Measurements from ENCODE around the gene FHL2.

FHL2 gene

GRCh38 chr2:105397953-105398335, 907 bp downstream of the FHL2 start:
- peaks cover 12% of the 10 kb centered on the region for H3K79me1 ChIP-seq (replicated peaks; ENCODE audit: low read length, poor library complexity, severe bottlenecking)
- H2AK5ac ChIP-seq (ENCODE audit: low read length, severe bottlenecking), result no peak overlapping the region
- no peak overlapping the region for H4K8ac ChIP-seq (ENCODE audit: low read length)
- peak overlapping the region; percentile 98 for H3K9ac ChIP-seq (ENCODE audit: low read length)
- H3K4me3 ChIP-seq (ENCODE audit: insufficient read depth in 1 of 2, low read depth in 1 of 2, low read length in 2 of 2), result peak overlapping the region; percentile 31 to 88
- H3K36me3 ChIP-seq (ENCODE audit: control insufficient read depth in 1 of 2, insufficient read depth in 2 of 2, low read depth in 1 of 2, low read length in 2 of 2), result peaks cover 19 to 32% of the 10 kb centered on the region in 2 experiments
- peak overlapping the region; percentile 100 for H2BK120ac ChIP-seq (ENCODE audit: low read depth, low read length)
- peaks cover 23% of the 10 kb centered on the region for H3K4me1 ChIP-seq (ENCODE audit: control insufficient read depth, insufficient read depth, low read depth, low read length)
- H2AFZ ChIP-seq (ENCODE audit: low read depth, low read length), result no peak overlapping the region
- no peak overlapping the region for H3K4ac ChIP-seq (ENCODE audit: low read depth in 1 of 2, low read length in 2 of 2)
- 0% methylated on average over 1 of the region's 6 CpGs for WGBS
- no peaks in the 10 kb centered on the region for H3K9me3 ChIP-seq (ENCODE audit: control insufficient read depth, low read length)
- H4K91ac ChIP-seq (ENCODE audit: low read length), result no peak overlapping the region
- H2BK15ac ChIP-seq (ENCODE audit: low read depth, poor library complexity, severe bottlenecking), result no peak overlapping the region
- peak overlapping the region; percentile 32 for H3K4me2 ChIP-seq (ENCODE audit: low read length, poor library complexity, severe bottlenecking)
- H3K23ac ChIP-seq (ENCODE audit: low read length in 2 of 2), result no peak overlapping the region
- peak overlapping the region in 1 of 2 experiments; percentile 78 for H3K18ac ChIP-seq (ENCODE audit: low read depth in 1 of 2, low read length in 2 of 2)
- no peaks in the 10 kb centered on the region for H3K27me3 ChIP-seq (ENCODE audit: control insufficient read depth in 1 of 2, insufficient read depth in 1 of 2, low read length in 2 of 2)
- H2BK12ac ChIP-seq (ENCODE audit: low read length in 2 of 2), result no peak overlapping the region
- no peak overlapping the region for H3K14ac ChIP-seq (ENCODE audit: low read length in 2 of 2)
- H2BK5ac ChIP-seq (ENCODE audit: low read depth, low read length, poor library complexity, severe bottlenecking), result no peak overlapping the region
- no peak for DNase-seq
- peak overlapping the region; percentile 100 for H3K27ac ChIP-seq (ENCODE audit: low read length, poor library complexity, severe bottlenecking)

- peak overlapping the region; percentile 49 for H2AK5ac ChIP-seq (ENCODE audit: low read length, severe bottlenecking)
- peak overlapping the region; percentile 43 to 88 for H3K4me3 ChIP-seq (ENCODE audit: insufficient read depth in 1 of 2, low read depth in 1 of 2, low read length in 2 of 2)
- H3K18ac ChIP-seq (ENCODE audit: low read depth in 1 of 2, low read length in 2 of 2), result peak overlapping the region; percentile 13 to 71
- peaks cover 24% of the 10 kb centered on the region for H3K4me1 ChIP-seq (ENCODE audit: control insufficient read depth, insufficient read depth, low read depth, low read length)
- peak overlapping the region; percentile 55 for H3K4me2 ChIP-seq (ENCODE audit: low read length, poor library complexity, severe bottlenecking)
- peaks cover 12% of the 10 kb centered on the region for H3K79me1 ChIP-seq (replicated peaks; ENCODE audit: low read length, poor library complexity, severe bottlenecking)
- DNase-seq, result no peak
- no peaks in the 10 kb centered on the region for H3K27me3 ChIP-seq (ENCODE audit: control insufficient read depth in 1 of 2, insufficient read depth in 1 of 2, low read length in 2 of 2)
- H2BK120ac ChIP-seq (ENCODE audit: low read depth, low read length), result peak overlapping the region; percentile 50
- peak overlapping the region in 1 of 2 experiments; percentile 2 for H3K14ac ChIP-seq (ENCODE audit: low read length in 2 of 2)
- H3K4ac ChIP-seq (ENCODE audit: low read depth in 1 of 2, low read length in 2 of 2), result peak overlapping the region; percentile 66 to 93
- WGBS, result 69% methylated on average over 9 of the region's 13 CpGs
- peak overlapping the region; percentile 67 for H4K91ac ChIP-seq (ENCODE audit: low read length)
- H3K9ac ChIP-seq (ENCODE audit: low read length), result peak overlapping the region; percentile 98
- peak overlapping the region; percentile 31 for H2BK5ac ChIP-seq (ENCODE audit: low read depth, low read length, poor library complexity, severe bottlenecking)
- H3K36me3 ChIP-seq (ENCODE audit: control insufficient read depth in 1 of 2, insufficient read depth in 2 of 2, low read depth in 1 of 2, low read length in 2 of 2), result peaks cover 23 to 32% of the 10 kb centered on the region in 2 experiments
- H3K27ac ChIP-seq (ENCODE audit: low read length, poor library complexity, severe bottlenecking), result peak overlapping the region; percentile 96
- H3K9me3 ChIP-seq (ENCODE audit: control insufficient read depth, low read length), result no peaks in the 10 kb centered on the region
- no peak overlapping the region for H2AFZ ChIP-seq (ENCODE audit: low read depth, low read length)
- H2BK12ac ChIP-seq (ENCODE audit: low read length in 2 of 2), result peak overlapping the region in 1 of 2 experiments; percentile 16
- peak overlapping the region; percentile 66 for H4K8ac ChIP-seq (ENCODE audit: low read length)
- no peak overlapping the region for H3K23ac ChIP-seq (ENCODE audit: low read length in 2 of 2)
- no peak overlapping the region for H2BK15ac ChIP-seq (ENCODE audit: low read depth, poor library complexity, severe bottlenecking)
These were observed 1.7 kb downstream of the FHL2 start for GRCh38 chr2:105397025-105397722.

GRCh38 chr2:105396254-105397024, 2.4 kb downstream of the FHL2 start:
- H2BK15ac ChIP-seq (ENCODE audit: low read depth, poor library complexity, severe bottlenecking), result no peak overlapping the region
- no peak overlapping the region for H2BK120ac ChIP-seq (ENCODE audit: low read depth, low read length)
- H3K4ac ChIP-seq (ENCODE audit: low read depth in 1 of 2, low read length in 2 of 2), result peak overlapping the region in 1 of 2 experiments; percentile 40
- H3K4me1 ChIP-seq (ENCODE audit: control insufficient read depth, insufficient read depth, low read depth, low read length), result peaks cover 27% of the 10 kb centered on the region
- peak overlapping the region; percentile 78 to 81 for H3K18ac ChIP-seq (ENCODE audit: low read depth in 1 of 2, low read length in 2 of 2)
- 52% methylated on average over 12 of the region's 12 CpGs for WGBS
- H3K79me1 ChIP-seq (replicated peaks; ENCODE audit: low read length, poor library complexity, severe bottlenecking), result peaks cover 12% of the 10 kb centered on the region
- H2AK5ac ChIP-seq (ENCODE audit: low read length, severe bottlenecking), result peak overlapping the region; percentile 53
- no peak overlapping the region for H2BK12ac ChIP-seq (ENCODE audit: low read length in 2 of 2)
- peak overlapping the region; percentile 98 for H3K9ac ChIP-seq (ENCODE audit: low read length)
- H2BK5ac ChIP-seq (ENCODE audit: low read depth, low read length, poor library complexity, severe bottlenecking), result peak overlapping the region; percentile 39
- DNase-seq, result peak; percentile 95
- peak overlapping the region; percentile 96 for H3K27ac ChIP-seq (ENCODE audit: low read length, poor library complexity, severe bottlenecking)
- peak overlapping the region; percentile 42 for H4K8ac ChIP-seq (ENCODE audit: low read length)
- no peak overlapping the region for H3K14ac ChIP-seq (ENCODE audit: low read length in 2 of 2)
- H3K36me3 ChIP-seq (ENCODE audit: control insufficient read depth in 1 of 2, insufficient read depth in 2 of 2, low read depth in 1 of 2, low read length in 2 of 2), result peaks cover 28 to 39% of the 10 kb centered on the region in 2 experiments
- H2AFZ ChIP-seq (ENCODE audit: low read depth, low read length), result no peak overlapping the region
- peak overlapping the region in 1 of 2 experiments; percentile 88 for H3K4me3 ChIP-seq (ENCODE audit: insufficient read depth in 1 of 2, low read depth in 1 of 2, low read length in 2 of 2)
- H3K23ac ChIP-seq (ENCODE audit: low read length in 2 of 2), result no peak overlapping the region
- H3K9me3 ChIP-seq (ENCODE audit: control insufficient read depth, low read length), result no peaks in the 10 kb centered on the region
- H3K4me2 ChIP-seq (ENCODE audit: low read length, poor library complexity, severe bottlenecking), result peak overlapping the region; percentile 55
- peak overlapping the region; percentile 41 for H4K91ac ChIP-seq (ENCODE audit: low read length)
- H3K27me3 ChIP-seq (ENCODE audit: control insufficient read depth in 1 of 2, insufficient read depth in 1 of 2, low read length in 2 of 2), result no peaks in the 10 kb centered on the region

GRCh38 chr2:105395691-105396090, 3.2 kb downstream of the FHL2 start:
- Histone ChIP-seq H3K4me3 (ENCODE audit: insufficient read depth in 1 of 2, low read depth in 1 of 2, low read length in 2 of 2) (peak overlapping the region in 1 of 2 experiments; percentile 88), H3K27me3 (ENCODE audit: control insufficient read depth in 1 of 2, insufficient read depth in 1 of 2, low read length in 2 of 2) (no peaks in the 10 kb centered on the region), H2BK120ac (ENCODE audit: low read depth, low read length) (no peak overlapping the region), H4K91ac (ENCODE audit: low read length) (no peak overlapping the region), H3K36me3 (ENCODE audit: control insufficient read depth in 1 of 2, insufficient read depth in 2 of 2, low read depth in 1 of 2, low read length in 2 of 2) (peaks cover 32 to 43% of the 10 kb centered on the region in 2 experiments), H3K18ac (ENCODE audit: low read depth in 1 of 2, low read length in 2 of 2) (peak overlapping the region in 1 of 2 experiments; percentile 46), H2BK15ac (ENCODE audit: low read depth, poor library complexity, severe bottlenecking) (no peak overlapping the region), H3K4me1 (ENCODE audit: control insufficient read depth, insufficient read depth, low read depth, low read length) (peaks cover 32% of the 10 kb centered on the region), H3K4ac (ENCODE audit: low read depth in 1 of 2, low read length in 2 of 2) (peak overlapping the region in 1 of 2 experiments; percentile 13), H2BK5ac (ENCODE audit: low read depth, low read length, poor library complexity, severe bottlenecking) (no peak overlapping the region), H3K79me1 (replicated peaks; ENCODE audit: low read length, poor library complexity, severe bottlenecking) (peaks cover 12% of the 10 kb centered on the region), H3K23ac (ENCODE audit: low read length in 2 of 2) (peak overlapping the region in 1 of 2 experiments; percentile 90), H3K14ac (ENCODE audit: low read length in 2 of 2) (peak overlapping the region in 1 of 2 experiments; percentile 87), H2AK5ac (ENCODE audit: low read length, severe bottlenecking) (no peak overlapping the region), H3K4me2 (ENCODE audit: low read length, poor library complexity, severe bottlenecking) (peak overlapping the region; percentile 55), H3K9me3 (ENCODE audit: control insufficient read depth, low read length) (no peaks in the 10 kb centered on the region), H2BK12ac (ENCODE audit: low read length in 2 of 2) (no peak overlapping the region), H3K9ac (ENCODE audit: low read length) (peak overlapping the region; percentile 65), H3K27ac (ENCODE audit: low read length, poor library complexity, severe bottlenecking) (peak overlapping the region; percentile 60), H4K8ac (ENCODE audit: low read length) (peak overlapping the region; percentile 41), H2AFZ (ENCODE audit: low read depth, low read length) (no peak overlapping the region)
- 95% methylated on average over 7 of the region's 7 CpGs for WGBS
- peak; percentile 14 for DNase-seq
